Ishikawa (cell line): ENCODE data around the gene NBPF3.

ENCODE experiments used
- EP300 ChIP-seq: IDR thresholded peaks from 2 replicates; pipeline ENCODE4 v1.6.1; 2012; ENCODE audit warnings: borderline replicate concordance
- FOXM1 ChIP-seq: IDR thresholded peaks from 2 replicates; pipeline ENCODE4 v1.6.1; 2012; ENCODE audit warnings: low read depth, borderline replicate concordance
- RAD21 ChIP-seq: IDR thresholded peaks from 2 replicates; pipeline ENCODE4 v1.6.1; 2012; ENCODE audit warnings: low read depth
- TAF1 ChIP-seq: IDR thresholded peaks from 2 replicates; pipeline ENCODE4 v1.6.1; 2012; ENCODE audit warnings: low read depth, mild to moderate bottlenecking
- TCF12 ChIP-seq: IDR thresholded peaks from 2 replicates; pipeline ENCODE4 v1.6.1; 2012; ENCODE audit warnings: low read depth
- TEAD4 ChIP-seq: IDR thresholded peaks from 2 replicates; pipeline ENCODE4 v1.6.1; 2012
- YY1 ChIP-seq: IDR thresholded peaks from 2 replicates; pipeline ENCODE4 v1.6.1; 2012; ENCODE audit warnings: low read depth
- TF ChIP-seq, protein P1 (sequence below): IDR thresholded peaks from 2 replicates; pipeline ENCODE4 v1.6.1; 2012
- TF ChIP-seq, protein P2 (sequence below): IDR thresholded peaks from 2 replicates; pipeline ENCODE4 v1.6.1; 2012

DNA sequence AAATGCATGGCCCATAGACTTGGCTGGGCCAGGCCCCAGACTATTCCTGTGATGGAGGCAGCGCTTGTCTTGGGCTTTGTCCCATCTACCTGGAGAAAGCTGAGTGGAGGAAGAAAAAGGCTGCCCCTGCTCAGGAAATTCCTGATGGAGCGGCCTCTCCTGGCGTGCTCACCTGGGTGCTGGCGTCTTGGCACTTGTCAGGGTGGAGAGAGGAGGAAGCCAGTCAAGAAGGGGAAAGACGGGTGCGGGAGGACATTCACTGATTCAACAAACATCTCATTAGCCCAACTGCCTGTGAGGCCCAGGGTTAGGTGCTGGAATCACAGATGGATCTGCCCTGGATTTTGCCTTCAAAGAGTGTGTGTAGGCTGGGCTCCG lies 85.4 kb downstream of the NBPF3 start:
- TF ChIP-seq TEAD4, result no peak
- no peak for TF ChIP-seq RAD21
- TF ChIP-seq, protein P1, sequence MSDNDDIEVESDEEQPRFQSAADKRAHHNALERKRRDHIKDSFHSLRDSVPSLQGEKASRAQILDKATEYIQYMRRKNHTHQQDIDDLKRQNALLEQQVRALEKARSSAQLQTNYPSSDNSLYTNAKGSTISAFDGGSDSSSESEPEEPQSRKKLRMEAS, result no peak
- TF ChIP-seq EP300, result no peak
- no peak for TF ChIP-seq FOXM1
- no peak for TF ChIP-seq TCF12
- TF ChIP-seq TAF1, result no peak
- TF ChIP-seq YY1, result no peak
- TF ChIP-seq, protein P2, sequence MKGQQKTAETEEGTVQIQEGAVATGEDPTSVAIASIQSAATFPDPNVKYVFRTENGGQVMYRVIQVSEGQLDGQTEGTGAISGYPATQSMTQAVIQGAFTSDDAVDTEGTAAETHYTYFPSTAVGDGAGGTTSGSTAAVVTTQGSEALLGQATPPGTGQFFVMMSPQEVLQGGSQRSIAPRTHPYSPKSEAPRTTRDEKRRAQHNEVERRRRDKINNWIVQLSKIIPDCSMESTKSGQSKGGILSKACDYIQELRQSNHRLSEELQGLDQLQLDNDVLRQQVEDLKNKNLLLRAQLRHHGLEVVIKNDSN, result no peak
